ENCODE measurements around the gene ELAC1. TPM values are rescaled to one million over a fixed set of nuclear protein-coding genes. Genes with fewer than 3 reads are reported as not detected.

ELAC1 gene
- polyA plus RNA-seq, 1 donor (not counting 4 experiments of a cell fraction or from before 2014, with no cell fraction given), result 8.3 TPM

GRCh38 chr18:51010218-51010617 is 42.4 kb downstream of the ELAC1 start:
- DNase-seq (ENCODE audit: low read depth, low spot score) (no peak), FAIRE-seq (no peak)
- TF ChIP-seq EZH2 (IDR thresholded peaks at IDR 0.05; ENCODE audit: low read length), result no peak
- no peak for TF ChIP-seq CTCF (optimal IDR thresholded peaks at IDR 0.05 in 1 of 3, IDR thresholded peaks at IDR 0.05 in 1 of 3, conservative IDR thresholded peaks at IDR 0.05 in 1 of 3; ENCODE audit: extremely low read depth in 1 of 3, insufficient read depth in 2 of 3, low read length in 3 of 3)

GRCh38 chr18:51011709-51012108 is 43.9 kb downstream of the ELAC1 start:
- no peak overlapping the region for H2AFZ ChIP-seq (ENCODE audit: control insufficient read depth, low read length)
- H3K9me3 ChIP-seq (ENCODE audit: control insufficient read depth, low read depth, low read length), result no peaks in the 10 kb centered on the region
- TF ChIP-seq CTCF (optimal IDR thresholded peaks at IDR 0.05 in 1 of 3, IDR thresholded peaks at IDR 0.05 in 1 of 3, conservative IDR thresholded peaks at IDR 0.05 in 1 of 3; ENCODE audit: extremely low read depth in 1 of 3, insufficient read depth in 2 of 3, low read length in 3 of 3) (no peak), EZH2 (IDR thresholded peaks at IDR 0.05; ENCODE audit: low read length) (no peak)
- H3K9ac ChIP-seq (ENCODE audit: control insufficient read depth, extremely low read depth, insufficient read depth, low read length), result no peak overlapping the region
- H3K36me3 ChIP-seq (ENCODE audit: control insufficient read depth in 2 of 2, extremely low read depth in 1 of 2, insufficient read depth in 2 of 2, low read length in 2 of 2), result no peaks in the 10 kb centered on the region
- no peak overlapping the region for H3K4me2 ChIP-seq (ENCODE audit: control insufficient read depth, extremely low read depth, insufficient read depth, low read depth, low read length)
- no peaks in the 10 kb centered on the region for H3K79me2 ChIP-seq (ENCODE audit: control insufficient read depth, insufficient read depth, low read length)
- no peak for DNase-seq (ENCODE audit: low read depth, low spot score)
- dilution Hi-C loops (cut with MboI; ENCODE audit: extremely low pct_ligation_motif_present, low sequenced_read_pairs), result no loop called here
- no peaks in the 10 kb centered on the region for H3K27me3 ChIP-seq (ENCODE audit: control insufficient read depth, extremely low read depth, insufficient read depth, low read length)
- no peaks in the 10 kb centered on the region for H3K4me1 ChIP-seq (ENCODE audit: control insufficient read depth, extremely low read depth, insufficient read depth, low read length)
- H3K27ac ChIP-seq (ENCODE audit: control insufficient read depth, insufficient read depth, low read length), result no peak overlapping the region
- H3K9me1 ChIP-seq (ENCODE audit: control insufficient read depth, extremely low read depth, insufficient read depth, low read length), result no peaks in the 10 kb centered on the region
- no peak overlapping the region for H3K4me3 ChIP-seq (ENCODE audit: control insufficient read depth in 2 of 3, extremely low read depth in 1 of 3, insufficient read depth in 2 of 3, low read depth in 1 of 3, low read length in 3 of 3)
- no peak for FAIRE-seq
- no peaks in the 10 kb centered on the region for H4K20me1 ChIP-seq (ENCODE audit: control insufficient read depth, extremely low read depth, insufficient read depth, low read length)

More at GRCh38 chr18:51010218-51010617, 42.4 kb downstream of the ELAC1 start:
- no peaks in the 10 kb centered on the region for H3K79me2 ChIP-seq (ENCODE audit: control insufficient read depth, insufficient read depth, low read length)
- H3K27me3 ChIP-seq (ENCODE audit: control insufficient read depth, extremely low read depth, insufficient read depth, low read length), result no peaks in the 10 kb centered on the region
- H4K20me1 ChIP-seq (ENCODE audit: control insufficient read depth, extremely low read depth, insufficient read depth, low read length), result no peaks in the 10 kb centered on the region
- no peak overlapping the region for H3K9ac ChIP-seq (ENCODE audit: control insufficient read depth, extremely low read depth, insufficient read depth, low read length)
- H3K9me3 ChIP-seq (ENCODE audit: control insufficient read depth, low read depth, low read length), result no peaks in the 10 kb centered on the region
- H3K4me2 ChIP-seq (ENCODE audit: control insufficient read depth, extremely low read depth, insufficient read depth, low read depth, low read length), result no peak overlapping the region
- peaks cover 3% of the 10 kb centered on the region for H3K4me1 ChIP-seq (ENCODE audit: control insufficient read depth, extremely low read depth, insufficient read depth, low read length)
- no peaks in the 10 kb centered on the region for H3K36me3 ChIP-seq (ENCODE audit: control insufficient read depth in 2 of 2, extremely low read depth in 1 of 2, insufficient read depth in 2 of 2, low read length in 2 of 2)
- H3K4me3 ChIP-seq (ENCODE audit: control insufficient read depth in 2 of 3, extremely low read depth in 1 of 3, insufficient read depth in 2 of 3, low read depth in 1 of 3, low read length in 3 of 3), result no peak overlapping the region
- H2AFZ ChIP-seq (ENCODE audit: control insufficient read depth, low read length), result no peak overlapping the region
- no peak overlapping the region for H3K27ac ChIP-seq (ENCODE audit: control insufficient read depth, insufficient read depth, low read length)
- no peaks in the 10 kb centered on the region for H3K9me1 ChIP-seq (ENCODE audit: control insufficient read depth, extremely low read depth, insufficient read depth, low read length)
- dilution Hi-C loops (cut with MboI; ENCODE audit: extremely low pct_ligation_motif_present, low sequenced_read_pairs), result no loop called here
